Mesothelial cell of epicardium (in vitro differentiated cells): ENCODE data around the gene PMPCB. TPM values are rescaled to one million over a fixed set of nuclear protein-coding genes. Genes with fewer than 3 reads are reported as not detected.
A peak's percentile ranks its signal among the peaks of the same experiment; 100 is the strongest.
"Not testable (repeated sequence)": the region's sequence is repeated elsewhere in the genome, so short reads cannot be mapped to it uniquely, and the experiment has no call there.

Source experiments
- DNase-seq, 2 experiments: peaks; one replicate each; pipeline ENCODE4 v3.0.0; 2021; ENCODE audit warnings: low spot score in 2 of 2; ENCODE audit not compliant: unreplicated experiment in 2 of 2
- H3K27ac Mint-ChIP-seq: 2 replicates; pipeline ENCODE4 v1.8.0; 2021; ENCODE audit warnings: mixed read lengths
- H3K27me3 Mint-ChIP-seq: 2 replicates; pipeline ENCODE4 v1.8.0; 2021; ENCODE audit warnings: low read depth, mixed read lengths
- H3K36me3 Mint-ChIP-seq: 2 replicates; pipeline ENCODE4 v1.8.0; 2021; ENCODE audit warnings: mixed read lengths
- H3K4me1 Mint-ChIP-seq: 2 replicates; pipeline ENCODE4 v1.8.0; 2021; ENCODE audit warnings: mixed read lengths
- H3K4me3 Mint-ChIP-seq: 2 replicates; pipeline ENCODE4 v1.8.0; 2021; ENCODE audit warnings: mild to moderate bottlenecking, moderate library complexity, mixed read lengths
- H3K9me3 Mint-ChIP-seq: 2 replicates; pipeline ENCODE4 v1.8.0; 2021; ENCODE audit warnings: mixed read lengths
- total RNA-seq: library from RNA; stranded (reverse); gene quantifications from 3 replicates; pipeline ENCODE4 v1.2.1, GENCODE V29; 2021
- TF ChIP-seq, protein P1 (sequence below): fragments of 200-600 bp; sonication (generic); IDR thresholded peaks from one replicate; pipeline ENCODE4 v1.5.0; 2021; ENCODE audit warnings: antibody characterized with exemption; ENCODE audit not compliant: unreplicated experiment

PMPCB gene
- total RNA-seq, 1 donor from 2014 or later, result 68.6 TPM

DNA sequence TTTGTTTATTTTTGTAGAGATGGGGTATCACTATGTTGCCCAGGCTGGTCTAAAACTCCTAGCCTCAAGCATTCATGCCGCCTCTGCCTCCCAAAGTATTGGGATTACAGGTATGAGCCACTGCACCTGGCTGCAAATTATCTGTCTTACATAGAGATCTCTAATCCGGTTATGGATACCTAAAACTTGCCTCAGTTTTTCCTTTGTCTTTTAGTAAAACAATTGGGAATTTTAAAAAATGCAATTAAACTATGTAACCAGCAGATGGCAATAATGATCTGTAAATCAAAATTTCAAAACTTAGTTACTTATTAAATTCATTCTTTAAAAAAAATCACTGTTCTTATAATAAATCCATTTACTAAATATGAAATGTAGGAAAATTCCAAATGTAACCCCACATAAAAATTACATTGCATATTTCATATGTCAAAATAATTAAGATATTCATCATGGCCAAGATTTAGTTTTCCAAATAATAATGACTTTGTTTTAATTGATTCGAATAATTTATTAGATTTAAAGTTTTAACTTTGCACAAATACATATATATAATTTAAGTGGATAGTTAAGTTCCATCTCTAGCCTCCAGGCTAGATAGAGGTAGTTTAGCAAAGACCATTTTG, 14.3 kb upstream of the PMPCB start:
- H3K36me3 Mint-ChIP-seq, H3K27ac Mint-ChIP-seq, H3K4me3 Mint-ChIP-seq, H3K9me3 Mint-ChIP-seq, DNase-seq: not testable (repeated sequence)
- peaks cover 18% of the 10 kb centered on the region for H3K4me1 Mint-ChIP-seq
- TF ChIP-seq, protein P1, sequence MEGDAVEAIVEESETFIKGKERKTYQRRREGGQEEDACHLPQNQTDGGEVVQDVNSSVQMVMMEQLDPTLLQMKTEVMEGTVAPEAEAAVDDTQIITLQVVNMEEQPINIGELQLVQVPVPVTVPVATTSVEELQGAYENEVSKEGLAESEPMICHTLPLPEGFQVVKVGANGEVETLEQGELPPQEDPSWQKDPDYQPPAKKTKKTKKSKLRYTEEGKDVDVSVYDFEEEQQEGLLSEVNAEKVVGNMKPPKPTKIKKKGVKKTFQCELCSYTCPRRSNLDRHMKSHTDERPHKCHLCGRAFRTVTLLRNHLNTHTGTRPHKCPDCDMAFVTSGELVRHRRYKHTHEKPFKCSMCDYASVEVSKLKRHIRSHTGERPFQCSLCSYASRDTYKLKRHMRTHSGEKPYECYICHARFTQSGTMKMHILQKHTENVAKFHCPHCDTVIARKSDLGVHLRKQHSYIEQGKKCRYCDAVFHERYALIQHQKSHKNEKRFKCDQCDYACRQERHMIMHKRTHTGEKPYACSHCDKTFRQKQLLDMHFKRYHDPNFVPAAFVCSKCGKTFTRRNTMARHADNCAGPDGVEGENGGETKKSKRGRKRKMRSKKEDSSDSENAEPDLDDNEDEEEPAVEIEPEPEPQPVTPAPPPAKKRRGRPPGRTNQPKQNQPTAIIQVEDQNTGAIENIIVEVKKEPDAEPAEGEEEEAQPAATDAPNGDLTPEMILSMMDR, result peak; percentile 36
- peaks cover 56% of the 10 kb centered on the region for H3K27me3 Mint-ChIP-seq

GRCh38 chr7:103292122-103292521, 5.1 kb upstream of the PMPCB start:
- no peak for DNase-seq
- Mint-ChIP-seq H3K27me3 (peaks cover 47% of the 10 kb centered on the region), H3K27ac (no peak overlapping the region), H3K4me3 (no peak overlapping the region), H3K4me1 (peaks cover 4% of the 10 kb centered on the region), H3K9me3 (peaks cover 3% of the 10 kb centered on the region), H3K36me3 (no peaks in the 10 kb centered on the region)
- TF ChIP-seq, protein P1, result no peak

DNA sequence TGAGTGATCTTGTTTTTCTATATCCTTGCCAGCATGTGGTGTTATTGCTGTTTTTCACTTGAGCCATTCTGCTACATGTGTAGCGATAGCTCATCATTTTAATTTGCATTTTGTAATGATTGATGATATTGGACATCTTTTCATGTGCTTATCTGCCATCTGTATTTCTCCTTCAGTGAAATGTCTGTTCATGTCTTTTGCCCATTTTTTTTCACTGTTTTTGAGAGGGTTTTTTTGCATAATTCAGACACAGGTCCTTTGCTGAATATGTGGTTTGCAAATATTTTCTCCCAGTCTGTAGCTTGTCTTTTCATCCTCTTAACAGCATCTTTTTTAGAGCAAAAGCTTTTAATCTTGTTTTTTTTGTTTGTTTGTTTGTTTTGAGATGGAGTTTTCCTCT, 3.7 kb upstream of the PMPCB start:
- Mint-ChIP-seq H3K27ac (no peak overlapping the region), H3K27me3 (peaks cover 40% of the 10 kb centered on the region), H3K9me3 (peaks cover 3% of the 10 kb centered on the region), H3K4me1 (peaks cover 13% of the 10 kb centered on the region), H3K36me3 (no peaks in the 10 kb centered on the region), H3K4me3 (no peak overlapping the region)
- no peak for DNase-seq
- TF ChIP-seq, protein P1, result no peak

- DNase-seq, result no peak
- Mint-ChIP-seq H3K27ac (peak overlapping the region; percentile 90), H3K4me1 (peaks cover 15% of the 10 kb centered on the region), H3K4me3 (peak overlapping the region; percentile 88), H3K36me3 (peaks cover 16% of the 10 kb centered on the region), H3K9me3 (peaks cover 3% of the 10 kb centered on the region), H3K27me3 (peaks cover 13% of the 10 kb centered on the region)
- TF ChIP-seq, protein P1, result no peak
Measured at GRCh38 chr7:103297837-103298179, 573 bp downstream of the PMPCB start.

DNA sequence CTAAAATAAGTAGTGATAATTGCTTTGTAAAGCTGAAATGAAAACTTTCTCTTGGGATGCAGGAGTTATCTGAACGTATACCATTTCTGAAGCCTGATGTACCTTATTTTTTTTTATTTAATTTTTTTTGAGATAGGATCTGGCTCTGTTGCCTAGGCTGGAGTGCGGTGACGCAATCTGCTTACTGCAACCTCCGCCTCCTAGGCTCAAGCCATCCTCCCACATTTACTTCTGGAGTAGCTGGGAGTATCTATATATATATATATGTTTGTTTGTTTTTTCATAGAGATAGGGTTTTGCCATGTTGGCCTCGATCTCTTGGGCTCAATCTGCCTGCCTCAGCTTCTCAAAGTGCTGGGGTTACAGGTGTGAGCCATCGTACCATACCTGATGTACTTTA, 2.4 kb downstream of the PMPCB start:
- H3K9me3 Mint-ChIP-seq, result no peaks in the 10 kb centered on the region
- H3K4me3 Mint-ChIP-seq, result no peak overlapping the region
- peaks cover 15% of the 10 kb centered on the region for H3K4me1 Mint-ChIP-seq
- no peaks in the 10 kb centered on the region for H3K27me3 Mint-ChIP-seq
- no peak for DNase-seq
- TF ChIP-seq, protein P1, result no peak
- H3K27ac Mint-ChIP-seq, result no peak overlapping the region
- peaks cover 26% of the 10 kb centered on the region for H3K36me3 Mint-ChIP-seq

DNA sequence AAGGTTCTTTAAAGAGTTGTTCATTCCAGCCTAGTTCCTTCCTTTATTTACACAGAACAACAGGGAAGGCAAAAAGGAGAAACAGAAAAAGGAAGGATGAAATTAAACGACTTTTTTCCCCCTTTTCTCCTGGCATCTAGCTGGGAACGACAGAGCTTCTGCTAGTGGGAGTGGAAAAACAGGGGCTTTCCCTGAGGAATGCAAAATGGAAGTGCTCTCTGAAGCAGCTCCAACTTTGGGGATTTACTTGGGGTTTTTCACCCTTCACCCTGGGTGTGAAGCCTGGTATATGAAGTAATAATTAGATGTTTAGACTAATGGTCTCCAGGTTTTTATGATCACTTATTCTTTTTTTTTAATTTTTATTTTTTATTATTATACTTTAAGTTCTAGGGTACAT, 4.2 kb downstream of the PMPCB start:
- Mint-ChIP-seq H3K27me3 (no peaks in the 10 kb centered on the region), H3K36me3 (peaks cover 36% of the 10 kb centered on the region), H3K27ac (no peak overlapping the region), H3K4me1 (peaks cover 15% of the 10 kb centered on the region), H3K9me3 (no peaks in the 10 kb centered on the region), H3K4me3 (no peak overlapping the region)
- TF ChIP-seq, protein P1, result no peak
- DNase-seq, result no peak
